GM06990 (cell line): Measurements from ENCODE around the gene SNRPE.

ENCODE experiments used
- DNase-seq: peaks from one replicate; pipeline ENCODE4 v3.0.0-alpha.2; 2011; ENCODE audit not compliant: insufficient read length; ENCODE audit errors: extremely low read depth
- H3K27me3 ChIP-seq: replicated peaks from 2 replicates; pipeline ENCODE4 v1.6.0; 2011; ENCODE audit warnings: low read length; ENCODE audit not compliant: control insufficient read depth, insufficient read depth
- H3K36me3 ChIP-seq: 2 replicates; pipeline ENCODE4 v1.5.1; 2011; ENCODE audit warnings: low read length; ENCODE audit not compliant: control insufficient read depth, insufficient read depth
- H3K4me3 ChIP-seq: replicated peaks from 2 replicates; pipeline ENCODE4 v1.5.1; 2011; ENCODE audit warnings: low read depth, mild to moderate bottlenecking, control low read depth, low read length
- CTCF ChIP-seq: IDR thresholded peaks from 2 replicates; pipeline ENCODE4 v1.5.1; 2011; ENCODE audit warnings: low read length, control low read depth, mild to moderate bottlenecking, inconsistent platforms; ENCODE audit not compliant: insufficient read depth, poor library complexity, severe bottlenecking

The SNRPE gene

GRCh38 chr1:203911806-203912205 is 50.4 kb downstream of the SNRPE start:
- H3K27me3 ChIP-seq = no peaks in the 10 kb centered on the region
- TF ChIP-seq CTCF = no peak
- DNase-seq = no peak
- no peak overlapping the region for H3K4me3 ChIP-seq
- no peaks in the 10 kb centered on the region for H3K36me3 ChIP-seq

GRCh38 chr1:203913073-203913521 is 51.7 kb downstream of the SNRPE start:
- no peaks in the 10 kb centered on the region for H3K36me3 ChIP-seq
- no peak overlapping the region for H3K4me3 ChIP-seq
- H3K27me3 ChIP-seq = no peaks in the 10 kb centered on the region
- DNase-seq = no peak
- no peak for TF ChIP-seq CTCF

- H3K4me3 ChIP-seq = no peak overlapping the region
- H3K36me3 ChIP-seq = no peaks in the 10 kb centered on the region
- H3K27me3 ChIP-seq = no peaks in the 10 kb centered on the region
- DNase-seq = no peak
- TF ChIP-seq CTCF = no peak
These were observed 52.9 kb downstream of the SNRPE start for GRCh38 chr1:203914292-203914691.

- DNase-seq = no peak
- Histone ChIP-seq H3K27me3 (no peaks in the 10 kb centered on the region), H3K36me3 (no peaks in the 10 kb centered on the region), H3K4me3 (no peak overlapping the region)
- TF ChIP-seq CTCF = no peak
These were observed 54.4 kb downstream of the SNRPE start for GRCh38 chr1:203915811-203916210.

GRCh38 chr1:203916756-203917155 is 55.4 kb downstream of the SNRPE start:
- H3K36me3 ChIP-seq = no peaks in the 10 kb centered on the region
- no peak for DNase-seq
- H3K4me3 ChIP-seq = no peak overlapping the region

More at GRCh38 chr1:203916756-203917155, 55.4 kb downstream of the SNRPE start:
- no peaks in the 10 kb centered on the region for H3K27me3 ChIP-seq
- TF ChIP-seq CTCF = no peak
